Trophoblast cell (in vitro differentiated cells and primary cell): ENCODE measurements around the gene TLDC2.
"Not testable (repeated sequence)": the region's sequence is repeated elsewhere in the genome, so short reads cannot be mapped to it uniquely, and the experiment has no call there.

Source experiments
- DNase-seq, 2 donors: peaks; one replicate each; pipeline ENCODE4 v3.0.0-alpha.2; 2016
- H2AFZ ChIP-seq: 2 replicates; pipeline ENCODE4 v1.6.1; 2013; ENCODE audit warnings: low read length, moderate library complexity, mild to moderate bottlenecking; ENCODE audit not compliant: insufficient read depth, poor library complexity
- H2AK5ac ChIP-seq: 2 replicates; pipeline ENCODE4 v1.6.1; 2013; ENCODE audit warnings: mild to moderate bottlenecking, low read length
- H2BK120ac ChIP-seq: 2 replicates; pipeline ENCODE4 v1.6.1; 2013; ENCODE audit warnings: low read length, mild to moderate bottlenecking, moderate library complexity; ENCODE audit not compliant: insufficient read depth, poor library complexity
- H2BK12ac ChIP-seq: 2 replicates; pipeline ENCODE4 v1.6.1; 2013; ENCODE audit warnings: mild to moderate bottlenecking, low read length, moderate library complexity
- H2BK5ac ChIP-seq: 2 replicates; pipeline ENCODE4 v1.6.1; 2013; ENCODE audit warnings: low read length, low read depth, moderate library complexity, mild to moderate bottlenecking; ENCODE audit not compliant: poor library complexity
- H3K14ac ChIP-seq: 2 replicates; pipeline ENCODE4 v1.6.1; 2013; ENCODE audit warnings: mild to moderate bottlenecking, low read length
- H3K18ac ChIP-seq: 2 replicates; pipeline ENCODE4 v1.6.1; 2013; ENCODE audit warnings: mild to moderate bottlenecking, low read length
- H3K23ac ChIP-seq: 2 replicates; pipeline ENCODE4 v1.6.1; 2013; ENCODE audit warnings: low read length
- H3K27ac ChIP-seq: 2 replicates; pipeline ENCODE4 v1.5.1; 2013; ENCODE audit warnings: low read depth, mild to moderate bottlenecking, inconsistent platforms, low read length, moderate library complexity
- H3K27me3 ChIP-seq: 2 replicates; pipeline ENCODE4 v1.6.1; 2013; ENCODE audit warnings: inconsistent platforms, mild to moderate bottlenecking, low read length, moderate library complexity; ENCODE audit not compliant: insufficient read depth
- H3K36me3 ChIP-seq, 2 experiments: 1 replicate in 1 of 2; 2 replicates in 1 of 2; pipeline ENCODE4 v1.6.1; 2013; ENCODE audit warnings: low read length in 2 of 2, mild to moderate bottlenecking in 2 of 2, moderate library complexity in 1 of 2; ENCODE audit not compliant: insufficient read depth in 2 of 2, control insufficient read depth in 1 of 2
- H3K4ac ChIP-seq: 2 replicates; pipeline ENCODE4 v1.6.1; 2013; ENCODE audit warnings: low read depth, mild to moderate bottlenecking, low read length, moderate library complexity
- H3K4me1 ChIP-seq, 2 experiments: 1 replicate in 1 of 2; 2 replicates in 1 of 2; pipeline ENCODE4 v1.6.1; 2013; ENCODE audit warnings: low read length in 2 of 2, mild to moderate bottlenecking in 2 of 2, moderate library complexity in 1 of 2; ENCODE audit not compliant: insufficient read depth in 2 of 2, control insufficient read depth in 1 of 2
- H3K4me2 ChIP-seq: 2 replicates; pipeline ENCODE4 v1.6.1; 2013; ENCODE audit warnings: inconsistent platforms, mild to moderate bottlenecking, low read length, moderate library complexity
- H3K4me3 ChIP-seq: 2 replicates; pipeline ENCODE4 v1.5.1; 2013; ENCODE audit warnings: mild to moderate bottlenecking, low read depth, low read length, inconsistent platforms
- H3K79me1 ChIP-seq: one replicate; pipeline ENCODE4 v1.6.1; 2013; ENCODE audit warnings: low read length
- H3K79me2 ChIP-seq: 2 replicates; pipeline ENCODE4 v1.6.1; 2013; ENCODE audit warnings: low read length, mild to moderate bottlenecking; ENCODE audit not compliant: control insufficient read depth, insufficient read depth, poor library complexity
- H3K9ac ChIP-seq: 2 replicates; pipeline ENCODE4 v1.6.1; 2013; ENCODE audit warnings: mild to moderate bottlenecking, low read length
- H3K9me3 ChIP-seq: 2 replicates; pipeline ENCODE4 v1.6.1; 2013; ENCODE audit warnings: low read depth, mild to moderate bottlenecking, control low read depth, inconsistent platforms, low read length; ENCODE audit not compliant: insufficient read depth
- H4K12ac ChIP-seq: 2 replicates; pipeline ENCODE4 v1.6.1; 2013; ENCODE audit warnings: low read depth, mild to moderate bottlenecking, low read length, moderate library complexity
- H4K8ac ChIP-seq: 2 replicates; pipeline ENCODE4 v1.6.1; 2013; ENCODE audit warnings: low read depth, mild to moderate bottlenecking, low read length, moderate library complexity
- H4K91ac ChIP-seq: one replicate; pipeline ENCODE4 v1.6.1; 2013; ENCODE audit warnings: low read depth, mild to moderate bottlenecking, low read length, moderate library complexity
- WGBS: extraction: QIAGEN DNeasy Blood & Tissue Kit; methylation state at CpG from one replicate; pipeline ENCODE4 v1.1.7; 2013; ENCODE audit warnings: missing lambda C conversion rate; ENCODE audit not compliant: insufficient read length, insufficient coverage; ENCODE audit errors: extremely low coverage; 5-methylcytosine and 5-hydroxymethylcytosine counted together

TLDC2 gene

DNA sequence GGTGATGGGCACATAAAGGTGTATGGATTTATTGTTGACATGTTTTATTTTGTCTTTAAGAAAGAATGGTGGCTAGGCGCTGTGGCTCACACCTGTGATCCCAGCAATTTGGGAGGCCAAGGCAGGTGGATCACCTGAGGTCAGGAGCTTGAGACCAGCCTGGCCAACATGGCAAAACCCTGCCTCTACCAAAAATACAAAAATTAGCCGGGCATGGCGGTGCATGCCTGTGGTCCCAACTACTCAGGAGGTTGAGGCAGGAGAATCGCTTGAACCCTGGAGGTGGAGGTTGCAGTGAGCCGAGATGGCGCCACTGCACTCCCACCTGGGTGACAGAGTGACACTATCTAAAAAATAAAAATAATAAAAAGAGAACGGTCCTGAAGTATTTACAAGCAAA lies 30.1 kb downstream of the TLDC2 start:
- not testable (repeated sequence) for H3K27me3 ChIP-seq, H3K36me3 ChIP-seq, H4K91ac ChIP-seq, H3K9me3 ChIP-seq, H4K8ac ChIP-seq, H3K4me2 ChIP-seq, H2BK120ac ChIP-seq, H2BK12ac ChIP-seq, H3K23ac ChIP-seq, H3K27ac ChIP-seq, DNase-seq, H3K4ac ChIP-seq, H3K18ac ChIP-seq, H3K14ac ChIP-seq, H4K12ac ChIP-seq, H3K9ac ChIP-seq, H3K4me1 ChIP-seq, H3K4me3 ChIP-seq, H3K79me1 ChIP-seq, H2BK5ac ChIP-seq, H3K79me2 ChIP-seq, H2AFZ ChIP-seq, H2AK5ac ChIP-seq
- no CpG with 5 or more reads among the region's 7 CpGs for WGBS

DNA sequence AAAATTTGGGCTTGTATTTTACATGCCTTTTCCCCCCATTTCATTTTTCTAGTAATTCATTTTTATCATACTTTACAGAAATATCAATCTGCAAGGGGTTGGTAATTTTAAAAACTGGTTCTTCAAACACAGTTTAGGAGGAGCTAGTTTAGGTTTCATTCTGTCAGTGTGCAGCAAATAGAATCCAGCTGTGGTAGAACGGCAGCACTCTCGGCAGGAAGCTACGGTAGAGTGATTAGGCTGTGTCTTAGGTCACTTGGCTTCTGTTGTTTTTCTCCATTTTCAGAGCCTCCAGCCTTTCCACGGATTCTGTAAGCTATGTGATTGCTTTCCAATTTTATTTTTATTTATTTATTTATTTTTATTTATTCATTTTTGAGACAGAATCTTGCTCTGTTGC lies 32.7 kb downstream of the TLDC2 start:
- Histone ChIP-seq H3K9me3 (no peaks in the 10 kb centered on the region), H3K27ac (no peak overlapping the region), H2AK5ac (no peak overlapping the region), H4K8ac (no peak overlapping the region), H3K18ac (no peak overlapping the region), H2BK120ac (no peak overlapping the region), H3K36me3 (no peaks in the 10 kb centered on the region), H3K79me2 (no peaks in the 10 kb centered on the region), H2BK12ac (no peak overlapping the region), H3K4ac (no peak overlapping the region), H3K4me3 (no peak overlapping the region), H3K14ac (no peak overlapping the region), H2AFZ (no peak overlapping the region), H4K91ac (no peak overlapping the region), H3K4me2 (no peak overlapping the region), H2BK5ac (no peak overlapping the region), H3K9ac (no peak overlapping the region), H3K23ac (no peak overlapping the region), H3K4me1 (no peaks in the 10 kb centered on the region), H4K12ac (no peak overlapping the region), H3K79me1 (no peaks in the 10 kb centered on the region), H3K27me3 (no peaks in the 10 kb centered on the region)
- no peak for DNase-seq
- no CpG with 5 or more reads among the region's 4 CpGs for WGBS

DNA sequence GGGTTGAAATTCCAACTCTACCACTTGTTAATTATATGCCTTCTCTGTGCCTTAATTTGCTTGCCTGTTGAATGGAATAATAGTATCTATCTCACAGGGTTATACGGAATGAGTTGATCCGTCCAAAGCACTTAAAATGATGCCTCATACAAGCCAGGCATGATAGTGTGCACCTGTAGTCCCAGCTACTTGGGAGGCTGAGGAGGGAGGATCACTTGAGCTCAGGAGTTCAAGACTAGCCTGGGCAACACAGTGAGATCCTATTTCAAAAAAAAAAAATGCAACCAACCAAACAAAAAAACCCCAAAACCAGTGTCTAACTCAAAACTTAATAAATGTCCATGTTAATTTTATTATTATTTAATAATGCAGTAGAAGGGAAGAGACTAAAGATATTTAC lies 40.3 kb downstream of the TLDC2 start:
- Histone ChIP-seq H3K79me1 (no peaks in the 10 kb centered on the region), H3K9ac (no peak overlapping the region), H2BK5ac (no peak overlapping the region), H4K8ac (no peak overlapping the region), H3K36me3 (no peaks in the 10 kb centered on the region), H3K18ac (no peak overlapping the region), H3K27me3 (no peaks in the 10 kb centered on the region), H3K4ac (no peak overlapping the region), H3K4me1 (no peaks in the 10 kb centered on the region), H3K23ac (no peak overlapping the region), H3K9me3 (no peaks in the 10 kb centered on the region), H3K4me3 (no peak overlapping the region), H3K79me2 (no peaks in the 10 kb centered on the region), H3K27ac (no peak overlapping the region), H3K14ac (no peak overlapping the region), H2BK12ac (no peak overlapping the region), H2BK120ac (no peak overlapping the region), H4K12ac (no peak overlapping the region), H2AFZ (no peak overlapping the region), H2AK5ac (no peak overlapping the region), H4K91ac (no peak overlapping the region), H3K4me2 (no peak overlapping the region)
- DNase-seq, result no peak
- WGBS, result no CpG with 5 or more reads among the region's 2 CpGs

DNA sequence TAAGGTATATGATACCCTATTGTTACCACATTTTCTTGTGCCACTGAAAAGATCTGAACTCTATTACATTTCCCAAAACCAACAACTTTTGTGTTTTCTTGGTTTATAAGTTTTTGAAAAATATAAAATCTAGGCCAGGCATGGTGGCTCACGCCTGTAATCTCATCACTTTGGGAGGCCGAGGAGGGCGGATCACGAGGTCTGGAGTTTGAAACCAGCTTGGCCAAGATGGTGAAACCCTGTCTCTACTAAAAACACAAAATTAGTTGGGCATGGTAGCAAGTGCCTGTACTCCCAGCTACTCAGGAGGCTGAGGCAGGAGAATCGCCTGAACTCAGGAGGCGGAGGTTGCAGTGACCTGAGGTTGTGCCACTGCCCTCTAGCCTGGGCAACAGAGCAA lies 41.3 kb downstream of the TLDC2 start:
- H2BK12ac ChIP-seq, result no peak overlapping the region
- H3K4me3 ChIP-seq, result no peak overlapping the region
- no peak for DNase-seq
- H3K4me2 ChIP-seq, result no peak overlapping the region
- no peak overlapping the region for H3K18ac ChIP-seq
- H3K27me3 ChIP-seq, result no peaks in the 10 kb centered on the region
- H3K4me1 ChIP-seq, result no peaks in the 10 kb centered on the region
- H3K27ac ChIP-seq, result no peak overlapping the region
- no peak overlapping the region for H4K8ac ChIP-seq
- no peak overlapping the region for H3K23ac ChIP-seq
- H3K9me3 ChIP-seq, result no peaks in the 10 kb centered on the region
- no peak overlapping the region for H2AK5ac ChIP-seq
- H3K4ac ChIP-seq, result no peak overlapping the region
- H2BK5ac ChIP-seq, result no peak overlapping the region
- H3K79me1 ChIP-seq, result no peaks in the 10 kb centered on the region
- H2AFZ ChIP-seq, result no peak overlapping the region
- no peak overlapping the region for H2BK120ac ChIP-seq
- no peak overlapping the region for H3K14ac ChIP-seq
- H3K79me2 ChIP-seq, result no peaks in the 10 kb centered on the region
- no peak overlapping the region for H4K91ac ChIP-seq
- no peak overlapping the region for H3K9ac ChIP-seq
- no peaks in the 10 kb centered on the region for H3K36me3 ChIP-seq
- no peak overlapping the region for H4K12ac ChIP-seq
- no CpG with 5 or more reads among the region's 6 CpGs for WGBS

DNA sequence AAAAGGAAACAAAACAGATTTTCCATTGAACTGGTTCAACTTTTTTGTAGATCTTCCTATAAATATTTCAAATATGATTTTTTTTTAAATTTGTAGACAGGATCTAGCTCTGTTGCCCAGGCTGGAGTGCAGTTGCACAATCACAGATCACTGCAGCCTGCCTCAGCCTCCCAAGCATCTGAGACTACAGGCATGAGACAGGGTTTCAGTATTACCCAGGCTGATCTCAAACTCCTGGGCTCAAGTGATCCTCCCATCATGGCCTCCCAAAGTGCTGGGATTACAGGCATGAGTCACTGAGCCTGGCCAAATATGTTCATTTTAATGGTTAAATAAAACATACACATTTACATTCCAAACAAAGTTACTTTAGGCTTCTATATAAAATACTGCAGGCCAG lies 42.0 kb downstream of the TLDC2 start:
- H3K79me2 ChIP-seq, result no peaks in the 10 kb centered on the region
- no peaks in the 10 kb centered on the region for H3K9me3 ChIP-seq

More for the DNA sequence above, 42.0 kb downstream of the TLDC2 start:
- H2AFZ ChIP-seq, result no peak overlapping the region
- H2BK12ac ChIP-seq, result no peak overlapping the region
- DNase-seq, result no peak
- no peaks in the 10 kb centered on the region for H3K27me3 ChIP-seq
- H4K12ac ChIP-seq, result no peak overlapping the region
- no peak overlapping the region for H3K4me2 ChIP-seq
- H4K8ac ChIP-seq, result no peak overlapping the region
- H3K23ac ChIP-seq, result no peak overlapping the region
- H3K18ac ChIP-seq, result no peak overlapping the region
- H3K14ac ChIP-seq, result no peak overlapping the region
- no peaks in the 10 kb centered on the region for H3K4me1 ChIP-seq
- H2AK5ac ChIP-seq, result no peak overlapping the region
- no peak overlapping the region for H3K9ac ChIP-seq
- no peak overlapping the region for H3K4me3 ChIP-seq
- no peak overlapping the region for H3K4ac ChIP-seq
- no peak overlapping the region for H2BK5ac ChIP-seq
- H3K36me3 ChIP-seq, result no peaks in the 10 kb centered on the region
- H4K91ac ChIP-seq, result no peak overlapping the region
- H3K27ac ChIP-seq, result no peak overlapping the region
- no peaks in the 10 kb centered on the region for H3K79me1 ChIP-seq
- no peak overlapping the region for H2BK120ac ChIP-seq
